Suppressor macrophage (primary cell): ENCODE measurements around the gene ZDHHC11B.
"Not testable (repeated sequence)": the region's sequence is repeated elsewhere in the genome, so short reads cannot be mapped to it uniquely, and the experiment has no call there.

ENCODE experiments used
- DNase-seq, 4 experiments: peaks; one replicate each; pipeline ENCODE4 v3.0.0-alpha.2; 2020 to 2022

The ZDHHC11B gene

GRCh38 chr5:766666-767431, 17.7 kb downstream of the ZDHHC11B start:
- DNase-seq, result peak in 1 of 4 experiments; percentile 0

GRCh38 chr5:765948-766631, 18.4 kb downstream of the ZDHHC11B start:
- DNase-seq, result peak in 1 of 4 experiments; percentile 0

- peak in 1 of 4 experiments; percentile 0 for DNase-seq
Measured at GRCh38 chr5:763998-764781, 20.3 kb downstream of the ZDHHC11B start.

- DNase-seq, result no peak
Measured at GRCh38 chr5:763397-763796, 21.1 kb downstream of the ZDHHC11B start.

- DNase-seq, result not testable (repeated sequence)
Measured at GRCh38 chr5:762996-763395, 21.5 kb downstream of the ZDHHC11B start.

GRCh38 chr5:761854-762710, 22.4 kb downstream of the ZDHHC11B start:
- DNase-seq, result peak in 1 of 4 experiments; percentile 0

- DNase-seq, result peak in 1 of 4 experiments; percentile 0
Measured at GRCh38 chr5:761059-761771, 23.3 kb downstream of the ZDHHC11B start.

DNA sequence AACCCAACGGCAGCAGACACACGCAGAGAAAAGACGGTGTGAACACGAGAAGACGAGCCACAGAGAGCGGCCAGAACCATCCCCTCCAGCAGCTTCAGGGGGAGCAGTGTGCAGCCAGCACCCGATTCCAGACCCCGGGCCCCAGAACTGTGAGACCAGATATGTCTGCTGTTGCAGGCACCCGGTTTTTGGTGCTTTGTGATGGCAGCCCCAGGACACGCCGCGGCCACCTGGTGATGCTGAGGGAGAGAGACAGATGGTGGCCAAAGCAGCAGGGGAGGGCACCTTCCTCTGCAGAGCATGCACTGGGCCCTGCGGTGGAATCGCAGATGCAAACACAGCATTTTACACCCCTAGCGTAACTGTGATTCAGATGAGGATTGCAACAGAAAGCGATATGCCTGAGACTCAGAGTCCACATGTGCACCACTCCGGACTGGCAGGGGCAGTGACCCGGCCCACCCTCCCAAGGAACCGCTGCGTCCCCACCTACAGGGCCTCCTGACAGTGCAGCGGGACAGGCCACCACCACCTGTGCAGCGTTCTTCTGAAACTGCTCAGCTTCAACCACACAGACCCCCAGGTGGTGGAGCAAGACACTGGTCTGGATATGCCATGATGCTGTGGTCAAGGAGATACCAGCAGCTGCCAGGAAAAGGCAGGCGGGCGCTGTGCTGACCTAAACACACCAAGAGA, 24.0 kb downstream of the ZDHHC11B start:
- peak in 1 of 4 experiments; percentile 0 for DNase-seq

- DNase-seq, result peak in 1 of 4 experiments; percentile 0
Measured at GRCh38 chr5:759781-760362, 24.7 kb downstream of the ZDHHC11B start.

DNA sequence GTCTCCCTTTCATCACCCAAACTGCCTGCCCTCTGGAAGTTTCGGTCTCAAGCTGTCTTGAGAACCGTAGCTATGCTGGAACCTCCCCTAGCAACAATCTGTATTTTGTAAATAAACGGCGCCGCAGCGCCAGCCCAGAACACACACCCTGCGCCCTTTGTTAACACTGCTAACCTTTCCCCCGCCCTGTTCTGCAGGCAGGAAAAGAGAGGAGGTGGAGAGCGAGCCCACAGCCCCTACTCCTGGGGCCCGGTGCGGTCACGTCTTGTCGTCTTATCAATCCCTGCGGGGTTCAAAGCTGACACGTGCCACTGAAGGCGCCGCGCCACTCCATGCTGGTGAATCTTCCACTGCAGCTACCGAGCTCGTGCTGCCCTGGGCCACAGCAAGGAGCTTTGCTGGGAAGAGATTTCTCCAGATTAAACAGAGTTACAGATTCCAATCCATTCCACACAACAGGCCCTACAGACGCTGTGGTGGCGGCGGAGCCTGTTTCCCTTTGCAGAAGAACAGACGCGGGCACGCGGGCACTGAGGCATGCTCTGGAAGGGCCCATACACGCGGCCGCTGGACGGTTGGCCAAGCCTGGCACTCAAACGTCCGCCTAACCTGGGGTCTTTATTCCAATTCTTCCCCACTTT, 25.3 kb downstream of the ZDHHC11B start:
- peak in 1 of 4 experiments; percentile 0 for DNase-seq

DNA sequence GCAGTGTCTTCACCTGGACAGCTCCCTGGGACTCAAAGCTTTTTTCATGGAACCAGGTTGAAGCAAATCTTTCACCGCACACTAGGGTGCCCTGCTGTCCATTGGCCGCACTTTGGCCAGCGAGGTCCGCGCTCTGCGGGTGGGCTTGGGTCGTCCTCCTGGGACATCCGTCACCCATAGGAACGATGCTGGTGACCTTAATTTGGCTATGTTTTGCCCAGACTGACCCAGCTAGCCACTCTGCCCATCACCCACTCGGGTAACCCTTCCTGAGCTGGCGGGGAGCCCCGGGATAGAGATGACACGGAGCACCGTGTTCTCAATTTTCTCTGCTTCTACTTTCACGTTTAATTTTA, 25.9 kb downstream of the ZDHHC11B start:
- DNase-seq, result no peak

GRCh38 chr5:757931-758697, 26.4 kb downstream of the ZDHHC11B start:
- peak in 1 of 4 experiments; percentile 1 for DNase-seq

- no peak for DNase-seq
Measured at GRCh38 chr5:757346-757930, 27.1 kb downstream of the ZDHHC11B start.

GRCh38 chr5:756865-757345, 27.6 kb downstream of the ZDHHC11B start:
- DNase-seq, result no peak

- no peak for DNase-seq
Measured at GRCh38 chr5:756171-756570, 28.4 kb downstream of the ZDHHC11B start.

GRCh38 chr5:754143-754632, 30.3 kb downstream of the ZDHHC11B start:
- not testable (repeated sequence) for DNase-seq

DNA sequence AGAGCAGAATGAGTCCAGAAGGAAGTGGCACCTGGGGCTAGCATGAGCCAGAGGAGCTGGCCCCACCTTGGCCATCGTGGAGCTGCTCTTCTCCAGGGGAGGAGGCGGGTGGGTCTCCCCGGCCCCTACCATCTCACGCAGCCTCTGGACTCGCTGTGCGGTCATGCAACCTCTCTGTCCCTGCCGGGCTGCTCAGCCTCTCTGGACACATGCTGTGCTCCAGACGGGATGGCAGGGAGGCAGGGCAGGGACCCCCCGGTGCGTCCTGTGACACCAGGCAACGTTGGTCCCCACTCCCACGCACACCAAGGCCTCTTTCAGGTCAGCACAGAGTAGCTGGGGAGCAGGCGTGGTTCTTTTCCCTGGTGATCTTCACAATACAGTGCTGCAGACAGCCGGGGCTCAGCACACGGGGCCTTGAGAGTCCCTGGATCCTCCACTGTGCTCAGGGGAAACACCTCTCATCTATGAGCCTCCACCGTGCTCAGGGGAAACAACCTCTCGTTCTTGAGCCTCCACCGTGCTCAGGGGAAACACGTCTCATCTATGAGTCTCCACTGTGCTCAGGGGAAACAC, 30.9 kb downstream of the ZDHHC11B start:
- DNase-seq, result not testable (repeated sequence)

DNA sequence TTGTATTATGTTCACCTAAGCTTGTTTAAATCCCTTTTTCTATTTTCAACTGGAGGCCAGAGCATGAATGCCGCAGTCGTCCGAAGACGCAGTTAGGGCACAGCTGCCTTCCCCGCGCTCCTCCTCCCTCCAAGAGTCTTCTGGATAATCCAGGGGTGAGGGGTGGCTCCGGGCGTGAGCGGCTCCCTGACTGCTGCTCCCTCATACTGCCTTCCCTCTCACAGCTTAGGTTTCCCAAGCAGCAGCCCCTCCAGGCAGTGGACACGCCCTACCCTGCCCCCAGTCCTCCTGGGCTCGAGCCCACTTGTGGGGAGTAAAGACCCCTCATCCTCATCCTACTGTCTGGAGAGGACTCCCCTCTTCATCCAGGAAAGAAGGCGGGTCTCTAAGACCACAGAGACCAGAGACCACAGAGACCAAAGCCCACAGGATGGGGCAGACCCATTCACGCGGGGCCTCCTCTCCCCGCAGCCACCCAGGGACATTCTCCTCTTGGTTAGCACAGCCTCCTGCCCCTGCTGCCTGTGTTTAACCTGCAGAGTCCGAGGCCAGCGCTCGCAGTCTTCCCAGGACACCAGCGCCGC, 31.9 kb downstream of the ZDHHC11B start:
- not testable (repeated sequence) for DNase-seq
